Suprapubic skin (tissue), 4 donors: ENCODE measurements around the gene MGAT5. TPM values are rescaled to one million over a fixed set of nuclear protein-coding genes. Genes with fewer than 3 reads are reported as not detected.

ENCODE experiments used
- DNase-seq, 2 donors: peaks; one replicate each; pipeline ENCODE4 v3.0.0-alpha.2; 2019; ENCODE audit warnings: low spot score in 2 of 2
- H3K27ac ChIP-seq: fragments of 200-600 bp; sonication (generic); one replicate; pipeline ENCODE4 v1.5.1; 2019
- H3K27me3 ChIP-seq: fragments of 200-600 bp; sonication (generic); one replicate; pipeline ENCODE4 v1.5.1; 2019
- H3K36me3 ChIP-seq: fragments of 200-600 bp; sonication (generic); one replicate; pipeline ENCODE4 v1.5.1; 2019
- H3K4me1 ChIP-seq: fragments of 200-600 bp; sonication (generic); one replicate; pipeline ENCODE4 v1.5.1; 2019
- H3K4me3 ChIP-seq: fragments of 200-600 bp; sonication (generic); one replicate; pipeline ENCODE4 v1.5.1; 2019; ENCODE audit warnings: mild to moderate bottlenecking
- H3K9me3 ChIP-seq: fragments of 200-600 bp; sonication (generic); one replicate; pipeline ENCODE4 v1.5.1; 2019
- CTCF ChIP-seq, 2 donors: fragments of 200-600 bp in 1 of 2; fragments of 450-650 bp in 1 of 2; sonication (generic) in 1 of 2; IDR thresholded peaks; one replicate each; pipeline ENCODE4 v1.5.1; 2016 to 2019; ENCODE audit warnings: antibody characterized with exemption in 2 of 2, mild to moderate bottlenecking in 1 of 2, moderate library complexity in 1 of 2
- EP300 ChIP-seq: sonication (generic); formaldehyde crosslinking; IDR thresholded peaks from one replicate; pipeline ENCODE4 v1.6.1; 2017; ENCODE audit warnings: antibody characterized with exemption
- POLR2A ChIP-seq, 2 donors: fragments of 450-650 bp; IDR thresholded peaks; one replicate each; pipeline ENCODE4 v1.6.1; 2017; ENCODE audit warnings: antibody characterized with exemption in 2 of 2, mild to moderate bottlenecking in 2 of 2, moderate library complexity in 2 of 2
- POLR2AphosphoS5 ChIP-seq, 3 donors: sonication (generic); formaldehyde crosslinking; IDR thresholded peaks; one replicate each; pipeline ENCODE4 v1.6.1; 2017; ENCODE audit warnings: antibody characterized with exemption in 3 of 3
- WGBS: methylation state at CpG from one replicate; pipeline ENCODE4 v1.1.5; 2018; 5-methylcytosine and 5-hydroxymethylcytosine counted together
- total RNA-seq, 4 donors: library from RNA; depleted of rRNA; stranded (reverse); fragments of >200 nt; gene quantifications; one replicate each; pipeline ENCODE4 v1.1.0, GENCODE V29; 2016

Gene MGAT5
- total RNA-seq, 4 donors from 2014 or later, result 16.9 to 42.1 (median 32.9) TPM

DNA sequence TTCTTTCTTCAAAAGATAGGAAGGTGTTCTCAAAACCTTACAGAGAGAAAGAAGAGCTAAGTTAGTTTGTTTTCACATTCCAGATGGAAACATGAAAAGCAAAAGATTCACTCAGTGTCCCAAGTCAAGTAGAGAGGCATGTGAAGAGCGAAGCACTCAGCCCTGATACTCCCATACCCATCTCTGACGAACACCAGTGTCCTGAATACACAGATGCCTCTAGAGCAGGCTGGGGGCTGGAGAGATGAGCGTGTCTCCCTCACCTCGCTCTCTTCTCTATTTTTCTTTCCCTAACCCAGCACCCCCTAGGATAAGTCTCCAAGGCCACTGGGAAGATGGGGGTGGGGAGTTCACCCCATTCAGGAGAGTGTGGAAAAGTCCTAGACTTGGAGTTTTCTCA, 237.2 kb downstream of the MGAT5 start:
- 76% methylated on average over 4 of the region's 4 CpGs for WGBS
- DNase-seq, result no peak
- H3K4me3 ChIP-seq, result no peak overlapping the region
- no peak overlapping the region for H3K27ac ChIP-seq
- TF ChIP-seq EP300, result no peak
- no peaks in the 10 kb centered on the region for H3K4me1 ChIP-seq
- H3K9me3 ChIP-seq, result no peaks in the 10 kb centered on the region
- no peaks in the 10 kb centered on the region for H3K36me3 ChIP-seq
- H3K27me3 ChIP-seq, result no peaks in the 10 kb centered on the region

DNA sequence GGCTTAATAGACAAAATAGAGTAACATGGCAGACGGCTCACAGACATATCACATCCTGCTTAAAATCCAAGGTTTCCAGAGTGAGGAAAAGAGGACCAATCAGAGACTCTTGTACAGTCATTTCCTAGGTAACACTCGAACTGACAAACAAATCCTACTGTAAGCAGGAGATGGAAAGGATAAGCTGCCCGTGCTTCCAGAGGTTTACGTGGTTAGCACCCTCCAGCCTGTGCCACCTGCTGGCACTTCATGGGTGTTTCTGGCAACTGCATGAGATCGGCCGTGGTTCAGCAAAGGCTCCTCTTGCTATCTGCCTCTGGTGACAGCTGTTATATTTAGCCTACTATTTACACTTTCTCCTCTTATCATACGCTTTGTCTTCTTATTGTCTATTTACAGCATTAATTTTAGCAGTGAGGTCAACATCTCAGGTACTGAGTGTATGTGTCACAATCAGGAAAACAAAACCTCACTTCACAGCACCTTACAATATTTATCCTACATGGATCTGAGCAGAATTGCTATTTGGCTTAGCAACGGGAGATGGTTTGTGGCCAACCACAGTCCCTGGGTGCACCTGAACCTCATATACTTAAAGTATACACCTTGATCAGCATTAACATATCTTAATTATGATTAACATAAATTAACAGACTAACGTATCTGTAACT, 238.0 kb downstream of the MGAT5 start:
- H3K27me3 ChIP-seq, result no peaks in the 10 kb centered on the region
- WGBS, result 39% methylated on average over 9 of the region's 9 CpGs
- DNase-seq, result no peak
- TF ChIP-seq POLR2AphosphoS5 (IDR thresholded peaks at IDR 0.05), result no peak
- no peak for TF ChIP-seq POLR2A (IDR thresholded peaks at IDR 0.05)
- TF ChIP-seq EP300, result no peak
- no peak for TF ChIP-seq CTCF (IDR thresholded peaks at IDR 0.05)
- no peak overlapping the region for H3K4me3 ChIP-seq
- no peaks in the 10 kb centered on the region for H3K36me3 ChIP-seq
- no peaks in the 10 kb centered on the region for H3K4me1 ChIP-seq
- no peaks in the 10 kb centered on the region for H3K9me3 ChIP-seq
- no peak overlapping the region for H3K27ac ChIP-seq

DNA sequence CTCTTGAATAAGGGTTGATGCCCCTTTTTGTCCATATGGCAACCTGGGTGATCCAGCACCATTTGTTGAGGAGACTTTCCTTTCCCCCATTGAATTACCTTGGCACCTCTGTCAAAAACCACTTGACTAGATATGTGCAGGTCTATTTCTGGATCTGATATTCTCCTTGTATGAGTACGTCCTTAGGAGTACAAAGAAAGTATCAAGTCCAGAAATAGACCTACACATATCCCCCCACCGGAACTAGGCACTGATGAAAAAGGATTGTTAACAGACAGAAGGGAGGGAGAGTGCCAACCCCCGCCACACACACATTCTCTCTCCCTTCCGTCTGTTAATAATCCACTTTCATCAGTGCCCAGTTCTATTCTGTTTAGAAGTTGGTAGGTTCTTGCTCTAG, 239.9 kb downstream of the MGAT5 start:
- DNase-seq, result no peak
- Histone ChIP-seq H3K9me3 (no peaks in the 10 kb centered on the region), H3K27ac (no peak overlapping the region), H3K4me1 (no peaks in the 10 kb centered on the region), H3K36me3 (no peaks in the 10 kb centered on the region), H3K4me3 (no peak overlapping the region), H3K27me3 (no peaks in the 10 kb centered on the region)
- 91% methylated on average over 4 of the region's 4 CpGs for WGBS
- TF ChIP-seq POLR2AphosphoS5 (IDR thresholded peaks at IDR 0.05) (no peak), POLR2A (IDR thresholded peaks at IDR 0.05) (no peak), EP300 (no peak), CTCF (IDR thresholded peaks at IDR 0.05) (no peak)

DNA sequence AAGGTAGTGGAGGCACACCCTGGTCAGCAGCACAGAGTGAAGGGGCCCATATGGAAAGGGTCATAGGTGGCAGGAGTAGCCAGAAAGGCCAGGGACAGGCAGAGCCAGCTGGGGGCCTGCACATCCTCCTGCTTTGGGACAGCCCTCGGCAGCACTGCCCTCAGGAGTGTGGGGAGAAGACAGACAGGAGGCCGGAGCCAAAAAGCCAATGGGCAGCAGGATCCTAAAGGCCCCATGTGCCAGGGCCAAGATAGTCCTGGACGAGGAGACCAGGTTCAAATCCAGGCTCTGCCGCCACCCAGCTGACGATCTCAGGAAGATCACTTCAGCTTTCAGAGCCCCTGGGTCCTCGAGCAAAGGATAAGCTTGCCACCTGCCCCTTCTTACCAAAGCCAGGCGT, 244.8 kb downstream of the MGAT5 start:
- no peak for DNase-seq
- TF ChIP-seq POLR2A (IDR thresholded peaks at IDR 0.05) (no peak), EP300 (no peak), POLR2AphosphoS5 (IDR thresholded peaks at IDR 0.05) (no peak), CTCF (IDR thresholded peaks at IDR 0.05) (no peak)
- Histone ChIP-seq H3K27ac (no peak overlapping the region), H3K9me3 (no peaks in the 10 kb centered on the region), H3K27me3 (no peaks in the 10 kb centered on the region), H3K4me3 (no peak overlapping the region), H3K36me3 (no peaks in the 10 kb centered on the region), H3K4me1 (no peaks in the 10 kb centered on the region)
- WGBS, result 73% methylated on average over 7 of the region's 7 CpGs

GRCh38 chr2:134499307-134499926, 245.5 kb downstream of the MGAT5 start:
- no peaks in the 10 kb centered on the region for H3K4me1 ChIP-seq
- H3K9me3 ChIP-seq, result no peaks in the 10 kb centered on the region
- 60% methylated on average over 9 of the region's 9 CpGs for whole genome bisulfite sequencing
- H3K27me3 ChIP-seq, result no peaks in the 10 kb centered on the region
- H3K4me3 ChIP-seq, result no peak overlapping the region
- TF ChIP-seq EP300 (no peak), POLR2A (IDR thresholded peaks at IDR 0.05) (no peak), CTCF (IDR thresholded peaks at IDR 0.05) (no peak), POLR2AphosphoS5 (IDR thresholded peaks at IDR 0.05) (no peak)
- DNase-seq, result no peak
- H3K36me3 ChIP-seq, result no peaks in the 10 kb centered on the region
- H3K27ac ChIP-seq, result no peak overlapping the region
